22Rv1 (cell line): ENCODE data around the gene ZSCAN16.
"Not testable (repeated sequence)": the region's sequence is repeated elsewhere in the genome, so short reads cannot be mapped to it uniquely, and the experiment has no call there.

Experiments
- H3K27ac ChIP-seq: fragments of 450-650 bp; 2 replicates; pipeline ENCODE4 v1.5.1; 2017
- CTCF ChIP-seq: fragments of 450-650 bp; IDR thresholded peaks from 2 replicates; pipeline ENCODE4 v1.5.1; 2017; ENCODE audit warnings: mild to moderate bottlenecking
- ZFX ChIP-seq: fragments of 450-650 bp; IDR thresholded peaks from 2 replicates; pipeline ENCODE4 v1.6.1; 2017; ENCODE audit warnings: antibody characterized with exemption, borderline replicate concordance

Gene ZSCAN16

GRCh38 chr6:28090917-28091586 lies 33.4 kb upstream of the ZSCAN16 start:
- no peak for TF ChIP-seq ZFX
- no peak for TF ChIP-seq CTCF
- no peak overlapping the region for H3K27ac ChIP-seq

- H3K27ac ChIP-seq, result not testable (repeated sequence)
Measured at GRCh38 chr6:28102222-28102621, 22.2 kb upstream of the ZSCAN16 start.

GRCh38 chr6:28102699-28103098 lies 21.7 kb upstream of the ZSCAN16 start:
- H3K27ac ChIP-seq, result not testable (repeated sequence)

GRCh38 chr6:28104392-28105244 lies 19.8 kb upstream of the ZSCAN16 start:
- peak overlapping the region; percentile 39; the same call in 1 of the 2 replicates for H3K27ac ChIP-seq
- peak; percentile 74 for TF ChIP-seq CTCF
- TF ChIP-seq ZFX, result no peak

- TF ChIP-seq CTCF (no peak), ZFX (no peak)
- peak overlapping the region; percentile 39; the same call in 1 of the 2 replicates for H3K27ac ChIP-seq
Measured at GRCh38 chr6:28105245-28105639, 19.2 kb upstream of the ZSCAN16 start.

- TF ChIP-seq ZFX, result no peak
- no peak for TF ChIP-seq CTCF
Measured at GRCh38 chr6:28107506-28107905, 16.9 kb upstream of the ZSCAN16 start.

GRCh38 chr6:28111964-28112363 lies 12.4 kb upstream of the ZSCAN16 start:
- no peak overlapping the region for H3K27ac ChIP-seq
- TF ChIP-seq CTCF (no peak), ZFX (no peak)

More at GRCh38 chr6:28107506-28107905, 16.9 kb upstream of the ZSCAN16 start:
- H3K27ac ChIP-seq, result no peak overlapping the region

- H3K27ac ChIP-seq, result no peak overlapping the region
- TF ChIP-seq ZFX (no peak), CTCF (no peak)
Measured at GRCh38 chr6:28115799-28116198, 8.6 kb upstream of the ZSCAN16 start.
